HG03135 (cell line): Measurements from ENCODE around the gene MALL.
"Not testable (repeated sequence)": the region's sequence is repeated elsewhere in the genome, so short reads cannot be mapped to it uniquely, and the experiment has no call there.

ENCODE experiments used
- ATAC-seq: cut with Tn5 transposase; IDR thresholded peaks from one replicate; pipeline ENCODE4 v1.9.1; 2021; ENCODE audit warnings: mild to moderate bottlenecking, moderate library complexity; ENCODE audit not compliant: unreplicated experiment

Gene MALL

GRCh38 chr2:110121052-110121334, 5.4 kb upstream of the MALL start:
- ATAC-seq, result no peak

DNA sequence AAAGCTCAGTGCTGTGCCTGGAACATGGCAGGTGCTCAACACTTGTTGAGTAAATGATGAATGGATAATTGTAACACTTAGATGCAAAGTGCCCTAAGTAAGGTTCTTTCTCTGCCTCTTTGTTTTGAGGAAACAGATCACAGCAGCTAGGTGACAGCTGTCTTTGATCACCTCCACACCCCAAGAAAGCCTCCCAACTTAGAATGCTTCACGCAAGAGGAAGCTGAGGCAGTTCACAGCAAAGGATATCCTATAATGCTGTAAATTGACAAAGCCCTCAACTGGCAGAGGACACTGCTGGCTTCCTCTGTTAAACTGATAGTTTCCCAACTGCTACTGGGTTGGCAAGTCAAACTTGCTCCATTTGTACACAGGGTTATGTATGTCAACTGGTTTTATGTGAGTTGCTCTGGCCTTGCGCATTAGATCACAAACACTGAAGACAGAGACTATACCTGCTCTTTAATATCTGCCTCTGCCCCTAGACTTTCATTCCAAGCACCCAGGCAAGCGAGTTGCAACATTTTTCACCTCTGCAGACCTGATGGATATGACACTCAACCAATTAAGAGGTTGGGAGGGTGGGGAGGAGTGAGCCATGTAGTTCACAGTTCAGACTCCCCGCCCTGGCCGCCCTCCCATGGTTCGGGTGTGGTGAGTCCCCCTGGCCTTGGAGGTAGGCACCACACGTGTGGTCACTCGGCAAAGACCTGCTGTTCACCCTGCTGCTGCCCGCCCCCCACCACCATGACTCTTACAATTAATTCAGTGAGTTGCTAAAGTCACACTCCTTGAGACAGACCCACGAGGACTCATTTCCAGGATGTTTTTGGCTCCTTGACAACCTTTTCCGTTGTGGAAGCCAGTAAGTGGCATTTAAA, 4.8 kb upstream of the MALL start:
- ATAC-seq, result no peak

DNA sequence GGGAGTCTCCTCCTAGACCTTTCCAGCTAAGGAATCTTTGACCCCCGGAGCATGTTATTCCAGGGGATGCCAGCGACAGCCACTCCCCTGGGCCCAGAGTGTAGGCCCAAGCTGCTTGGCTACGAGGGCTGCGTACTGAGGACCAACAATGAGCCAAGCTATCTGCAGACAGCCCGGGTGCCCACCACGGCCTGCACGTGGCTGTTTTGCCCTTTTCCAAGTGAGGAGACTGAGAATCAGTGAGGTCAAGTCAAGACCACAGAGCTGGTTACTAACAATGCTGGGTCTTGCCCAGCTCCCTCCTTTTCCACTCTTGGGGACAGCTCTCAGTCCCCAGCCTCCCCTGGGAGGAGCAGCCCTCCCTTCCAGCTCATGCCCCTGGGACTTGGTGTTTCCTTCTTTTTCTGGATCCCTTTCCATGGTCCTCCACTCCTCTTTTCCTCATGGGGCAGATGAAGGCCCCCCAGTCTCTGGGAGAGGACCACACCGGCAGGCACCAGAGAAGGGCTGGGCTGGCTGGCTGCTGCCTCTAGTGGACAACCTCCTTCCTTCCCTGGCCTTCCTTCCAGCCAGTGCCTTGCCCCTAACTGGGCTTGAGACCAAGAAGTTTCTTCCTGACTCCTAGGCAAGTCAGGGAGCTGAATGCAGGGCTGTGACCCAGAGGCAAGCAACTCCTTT, 550 bp upstream of the MALL start:
- no peak for ATAC-seq

DNA sequence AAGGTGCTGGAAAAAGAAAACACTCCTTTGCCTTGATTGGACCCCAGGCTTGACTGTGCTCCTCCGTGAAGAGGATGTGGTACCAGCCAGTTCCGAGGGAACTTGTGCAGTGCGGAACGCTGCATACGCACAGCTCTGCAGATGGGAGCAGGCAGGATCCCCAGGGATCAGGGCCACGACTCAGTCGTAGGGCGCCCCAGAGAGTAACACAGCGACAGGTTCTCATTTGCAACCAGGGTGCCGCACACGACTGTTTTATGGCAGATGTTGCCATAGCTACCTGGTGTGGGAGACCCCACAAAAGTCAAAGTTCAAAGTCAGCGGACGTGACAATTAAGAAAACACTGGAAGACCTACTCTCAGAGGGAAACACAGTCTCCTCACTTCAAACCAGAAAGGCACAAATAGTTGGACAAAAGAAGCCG, 779 bp downstream of the MALL start:
- no peak for ATAC-seq

DNA sequence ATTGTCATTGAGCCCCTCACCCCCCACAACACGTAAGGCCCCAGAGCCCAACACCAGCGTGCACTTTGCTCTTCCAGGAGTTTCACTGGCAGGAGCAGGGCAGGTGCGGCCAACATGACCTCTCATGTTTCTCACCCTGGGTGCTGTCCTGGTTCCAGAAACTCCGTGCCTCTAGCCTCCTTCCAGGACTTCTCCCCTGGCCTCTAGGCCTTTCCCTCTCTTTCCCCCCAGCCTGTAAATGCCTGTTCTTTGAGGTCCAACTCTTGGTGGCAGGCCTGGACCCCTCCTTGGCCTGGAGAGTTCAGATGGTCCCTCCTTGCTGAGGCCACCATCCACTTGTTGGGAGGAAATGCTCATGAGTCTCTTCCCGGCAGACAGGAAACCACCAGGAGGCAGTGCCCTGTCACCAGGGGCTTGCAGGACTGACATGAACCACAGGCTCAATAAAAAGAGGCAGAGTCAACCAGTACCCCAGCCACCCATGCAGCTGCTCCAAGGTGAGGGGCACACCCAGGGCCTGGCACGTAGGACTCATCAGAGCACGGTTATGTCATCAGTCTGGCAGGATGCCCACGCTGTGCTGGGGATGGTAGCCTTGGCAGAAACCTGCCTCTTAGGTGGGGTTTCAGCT, 1.5 kb downstream of the MALL start:
- no peak for ATAC-seq

GRCh38 chr2:110108291-110108690, 7.3 kb downstream of the MALL start:
- ATAC-seq, result not testable (repeated sequence)

- no peak for ATAC-seq
Observed at GRCh38 chr2:110107092-110108079, 8.2 kb downstream of the MALL start.

DNA sequence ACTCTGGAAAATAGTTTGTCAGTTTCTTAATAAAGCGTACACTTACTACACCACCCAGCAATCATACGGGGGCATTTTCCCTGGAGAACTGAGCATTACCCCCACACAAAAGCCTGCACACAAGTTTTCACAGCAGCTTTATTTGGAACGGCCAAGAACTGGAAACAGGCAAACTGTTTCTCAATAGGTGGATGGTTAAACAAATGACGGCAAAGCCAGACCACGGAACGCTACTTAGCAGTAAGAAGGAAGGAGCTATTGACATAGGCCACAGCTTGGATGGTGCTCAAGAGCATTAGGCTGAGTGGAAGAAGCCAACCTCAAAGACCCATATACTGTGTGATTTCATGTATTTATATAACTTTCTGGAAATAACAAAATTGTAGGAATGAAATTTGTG, 9.0 kb downstream of the MALL start:
- ATAC-seq, result no peak

GRCh38 chr2:110105608-110106467, 9.8 kb downstream of the MALL start:
- ATAC-seq, result no peak

DNA sequence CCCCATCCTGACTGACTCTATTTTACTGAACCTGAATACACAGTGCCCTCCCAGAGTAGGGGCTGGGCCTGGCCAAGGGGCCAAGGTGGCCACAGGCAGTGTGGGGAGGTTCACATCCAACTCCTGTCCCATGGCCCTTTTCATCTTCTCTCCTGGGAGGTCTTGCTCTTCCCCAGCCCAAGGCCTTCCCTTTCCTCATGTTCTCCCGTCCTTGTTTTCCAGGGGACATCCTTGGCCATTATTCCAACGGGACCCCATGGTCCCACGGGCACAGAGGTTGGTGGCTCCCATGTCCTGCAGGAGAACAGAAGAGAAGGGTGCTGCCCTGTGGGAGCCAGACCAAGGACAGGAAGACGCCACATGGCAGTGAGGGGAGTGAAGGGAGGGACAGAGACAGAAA, 10.4 kb downstream of the MALL start:
- ATAC-seq, result no peak

- no peak for ATAC-seq
Observed at GRCh38 chr2:110104025-110104771, 11.4 kb downstream of the MALL start.

DNA sequence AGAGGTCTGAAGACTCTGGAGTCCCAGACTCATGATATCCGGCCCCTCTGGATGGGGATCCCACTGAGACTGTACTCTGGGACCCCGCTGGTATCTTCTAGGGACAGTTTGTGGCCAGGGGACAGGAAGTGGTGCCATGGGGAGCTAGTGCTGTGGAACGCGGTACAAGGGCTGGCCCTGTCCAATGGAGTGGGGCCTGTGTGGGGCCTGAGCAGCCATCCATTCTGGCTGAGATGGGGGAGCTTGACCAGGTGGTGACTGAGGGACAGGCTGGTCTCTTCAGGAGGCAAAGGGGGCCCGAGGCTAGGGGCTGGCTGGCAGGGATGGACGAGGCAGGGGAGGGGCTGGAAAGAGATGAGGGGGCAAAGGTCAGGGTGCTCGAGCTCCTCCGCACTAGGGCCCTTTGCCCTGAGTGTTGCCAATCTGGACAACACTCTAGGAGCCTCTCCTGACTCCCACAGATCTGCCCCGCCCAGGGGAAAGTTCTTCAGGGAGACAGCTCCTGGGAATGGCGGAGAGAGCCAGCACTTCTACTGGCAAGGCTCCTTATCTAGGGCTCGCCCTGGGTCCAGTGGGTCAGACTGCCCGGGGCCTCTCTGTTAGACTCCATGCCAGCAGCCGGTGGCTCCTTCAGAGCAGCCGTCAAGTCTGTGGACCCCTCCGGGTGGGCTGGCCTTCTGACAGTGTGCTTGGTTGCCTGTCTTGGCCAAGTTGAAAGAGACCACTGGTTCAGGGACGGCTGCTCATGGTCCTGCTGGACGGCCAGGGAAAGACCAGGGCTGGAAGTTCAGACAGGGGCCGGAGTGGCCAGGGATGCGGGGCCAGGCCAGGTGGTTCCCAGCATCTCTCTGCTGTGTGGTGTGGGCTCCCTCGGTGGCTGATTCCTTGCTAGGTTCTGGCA, 12.3 kb downstream of the MALL start:
- ATAC-seq, result no peak

GRCh38 chr2:110101901-110102803, 13.5 kb downstream of the MALL start:
- ATAC-seq, result no peak

- ATAC-seq, result no peak
Observed at GRCh38 chr2:110101280-110101844, 14.3 kb downstream of the MALL start.

- ATAC-seq, result not testable (repeated sequence)
Observed at GRCh38 chr2:110100880-110101279, 14.7 kb downstream of the MALL start.

DNA sequence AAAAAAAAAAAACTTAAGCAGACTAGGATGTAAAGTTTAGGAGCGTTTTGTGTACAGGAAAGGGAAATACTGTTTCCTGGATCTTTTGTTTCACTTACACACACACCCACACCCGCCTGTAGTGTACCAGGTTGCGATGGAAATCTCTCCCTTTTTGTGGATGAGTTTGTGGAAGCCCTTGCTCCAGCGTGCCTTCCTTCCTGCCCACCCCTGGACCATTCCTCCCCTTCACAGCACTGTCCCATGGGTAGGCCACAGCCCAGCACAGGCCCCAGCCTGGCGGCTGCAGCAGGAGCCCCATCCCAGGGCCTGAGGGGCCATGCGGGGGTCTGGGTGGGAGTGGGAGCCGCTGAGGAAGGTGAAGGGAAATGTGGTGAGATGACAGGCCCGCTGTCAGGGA, 15.1 kb downstream of the MALL start:
- no peak for ATAC-seq
